Measurements from ENCODE around the gene LGALS3.

GRCh38 chr14:55188686-55189295 is 59.7 kb downstream of the LGALS3 start:
- TF ChIP-seq KDM1A (IDR thresholded peaks at IDR 0.05; ENCODE audit: low read depth) (no peak), FOSL2 (IDR thresholded peaks at IDR 0.05) (no peak), FOSL2 (CRISPR knock-in tag; IDR thresholded peaks at IDR 0.05) (no peak), CTCF (IDR thresholded peaks at IDR 0.05) (no peak)
